ENCODE data around the gene MYL12B.

- TF ChIP-seq YY1 (IDR thresholded peaks at IDR 0.05; ENCODE audit: insufficient read depth, insufficient read length) (no peak), SUZ12 (IDR thresholded peaks at IDR 0.05; ENCODE audit: extremely low read depth, insufficient read depth, insufficient read length) (no peak), ZNF274 (IDR thresholded peaks at IDR 0.05; ENCODE audit: low read depth, low read length) (no peak)
Measured at GRCh38 chr18:3246635-3247239, 15.2 kb upstream of the MYL12B start.
